HEK293T (cell line): ENCODE data around the gene GRIN2A.

ENCODE experiments used
- BHLHE40 ChIP-seq: fragments of 450-650 bp; IDR thresholded peaks from 2 replicates; pipeline ENCODE4 v1.6.1; 2016; ENCODE audit warnings: mild to moderate bottlenecking, moderate library complexity, borderline replicate concordance
- ELF4 ChIP-seq: fragments of 450-650 bp; IDR thresholded peaks from 2 replicates; pipeline ENCODE4 v1.6.1; 2017; ENCODE audit warnings: antibody characterized with exemption
- FOXA1 ChIP-seq: fragments of 450-650 bp; IDR thresholded peaks from 2 replicates; pipeline ENCODE4 v1.6.1; 2016; ENCODE audit warnings: mild to moderate bottlenecking
- FOXK2 ChIP-seq: fragments of 450-650 bp; IDR thresholded peaks from 2 replicates; pipeline ENCODE4 v1.6.1; 2016; ENCODE audit warnings: mild to moderate bottlenecking
- FOXM1 ChIP-seq: fragments of 450-650 bp; IDR thresholded peaks from 2 replicates; pipeline ENCODE4 v1.6.1; 2017; ENCODE audit warnings: mild to moderate bottlenecking, borderline replicate concordance
- NFRKB ChIP-seq: fragments of 450-650 bp; IDR thresholded peaks from 2 replicates; pipeline ENCODE4 v1.6.1; 2016; ENCODE audit warnings: mild to moderate bottlenecking, moderate library complexity

DNA sequence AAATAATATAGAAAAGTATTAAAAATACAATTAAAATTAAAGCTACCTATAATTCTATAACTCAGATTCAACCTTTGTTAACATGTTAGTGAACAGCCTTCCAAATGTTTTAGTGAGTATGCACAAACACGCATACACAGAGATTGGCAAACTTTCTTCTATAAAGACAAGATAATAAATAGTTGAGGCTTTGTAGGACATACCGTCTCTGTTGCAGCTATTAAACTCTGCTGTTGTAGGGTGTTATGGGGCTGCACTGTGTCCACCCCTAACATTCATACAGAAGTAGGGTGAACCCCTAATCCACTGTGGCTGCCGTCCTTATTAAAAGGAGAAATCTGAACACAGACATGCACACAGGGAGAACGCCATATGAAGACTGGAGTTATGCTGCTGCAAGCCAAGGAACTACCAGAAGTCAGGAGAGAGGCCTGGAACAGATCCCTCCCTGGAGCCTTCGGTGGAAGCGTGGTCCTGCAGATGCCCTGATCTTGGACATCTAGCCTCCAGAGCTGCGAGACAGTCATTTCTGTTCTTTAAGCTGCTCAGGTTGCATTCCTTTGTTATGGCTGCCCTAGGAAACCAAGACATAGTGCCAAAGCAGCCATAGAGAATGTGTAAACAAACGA, 383.2 kb downstream of the GRIN2A start:
- TF ChIP-seq FOXK2 (no peak), ELF4 (no peak), FOXM1 (no peak), FOXA1 (no peak), BHLHE40 (no peak), NFRKB (no peak)
